MM.1S (cell line): ENCODE data around the gene CLTA.
A peak's percentile ranks its signal among the peaks of the same experiment; 100 is the strongest.

Source experiments
- DNase-seq: peaks from one replicate; pipeline ENCODE4 v3.0.0-alpha.2; 2015
- H2AFZ ChIP-seq: fragments of 300-600 bp; sonication (generic); 2 replicates; pipeline ENCODE4 v1.6.0; 2016; ENCODE audit warnings: antibody characterized with exemption, low read length
- H3F3A ChIP-seq: fragments of 300-600 bp; sonication (generic); 2 replicates; pipeline ENCODE4 v1.6.1; 2016; ENCODE audit warnings: mild to moderate bottlenecking, antibody characterized with exemption, low read length, moderate library complexity, mixed read lengths; ENCODE audit not compliant: insufficient read depth
- H3K27ac ChIP-seq: fragments of 300-600 bp; sonication (generic); 2 replicates; pipeline ENCODE4 v1.5.1; 2016; ENCODE audit warnings: mild to moderate bottlenecking, low read length
- H3K27me3 ChIP-seq: fragments of 300-600 bp; sonication (generic); replicated peaks from 2 replicates; pipeline ENCODE4 v1.6.0; 2016; ENCODE audit warnings: low read length; ENCODE audit not compliant: insufficient read depth
- H3K36me3 ChIP-seq: fragments of 300-600 bp; sonication (generic); replicated peaks from 2 replicates; pipeline ENCODE4 v1.6.1; 2016; ENCODE audit warnings: mild to moderate bottlenecking, low read length, mixed read lengths; ENCODE audit not compliant: insufficient read depth
- H3K4me1 ChIP-seq: fragments of 300-600 bp; sonication (generic); 2 replicates; pipeline ENCODE4 v1.6.1; 2016; ENCODE audit warnings: low read length, mixed read lengths
- H3K4me2 ChIP-seq: fragments of 300-600 bp; sonication (generic); 2 replicates; pipeline ENCODE4 v1.6.0; 2016; ENCODE audit warnings: low read depth, low read length
- H3K4me3 ChIP-seq: fragments of 300-600 bp; sonication (generic); 2 replicates; pipeline ENCODE4 v1.5.1; 2016; ENCODE audit warnings: low read length, mixed read lengths
- H3K79me2 ChIP-seq: fragments of 300-600 bp; sonication (generic); 2 replicates; pipeline ENCODE4 v1.6.1; 2016; ENCODE audit warnings: mixed run types, low read length, mixed read lengths
- H3K9ac ChIP-seq: fragments of 300-600 bp; sonication (generic); 2 replicates; pipeline ENCODE4 v1.6.1; 2016; ENCODE audit warnings: low read length, mixed read lengths
- H3K9me2 ChIP-seq: fragments of 300-600 bp; sonication (generic); replicated peaks from 2 replicates; pipeline ENCODE4 v1.6.1; 2016; ENCODE audit warnings: mild to moderate bottlenecking, low read length, mixed read lengths; ENCODE audit not compliant: insufficient read depth
- H3K9me3 ChIP-seq: fragments of 300-600 bp; sonication (generic); replicated peaks from 2 replicates; pipeline ENCODE4 v1.6.1; 2016; ENCODE audit warnings: mild to moderate bottlenecking, low read length, mixed read lengths; ENCODE audit not compliant: insufficient read depth
- H4K20me1 ChIP-seq: fragments of 300-600 bp; sonication (generic); 2 replicates; pipeline ENCODE4 v1.6.1; 2016; ENCODE audit warnings: mild to moderate bottlenecking, low read length, moderate library complexity, mixed read lengths; ENCODE audit not compliant: insufficient read depth
- CTCF ChIP-seq: fragments of 300-600 bp; sonication (generic); IDR thresholded peaks from 2 replicates; pipeline ENCODE4 v1.5.1; 2016; ENCODE audit warnings: antibody characterized with exemption, low read length, mixed read lengths
- EZH2 ChIP-seq: fragments of 300-600 bp; sonication (generic); optimal IDR thresholded peaks from 2 replicates; pipeline ENCODE3; 2017; ENCODE audit warnings: low read depth, mild to moderate bottlenecking, antibody characterized with exemption, low read length, mixed read lengths
- EZH2phosphoT487 ChIP-seq: fragments of 300-600 bp; sonication (generic); IDR thresholded peaks from 2 replicates; pipeline ENCODE4 v1.6.1; 2018; ENCODE audit warnings: antibody characterized with exemption, low read length

Gene CLTA

GRCh38 chr9:36189976-36190375, 745 bp upstream of the CLTA start:
- H3K27ac ChIP-seq, result peak overlapping the region; percentile 64; the same call in 1 of the 2 replicates
- H3K79me2 ChIP-seq, result peaks cover 43% of the 10 kb centered on the region
- peak; percentile 10 for DNase-seq
- H3K9me2 ChIP-seq, result no peaks in the 10 kb centered on the region
- H2AFZ ChIP-seq, result peak overlapping the region; percentile 95; the same call in 1 of the 2 replicates
- H3K36me3 ChIP-seq, result no peaks in the 10 kb centered on the region
- H3K9me3 ChIP-seq, result no peaks in the 10 kb centered on the region
- no peaks in the 10 kb centered on the region for H3K27me3 ChIP-seq
- no peak for TF ChIP-seq EZH2phosphoT487
- TF ChIP-seq EZH2, result no peak
- TF ChIP-seq CTCF, result no peak
- H4K20me1 ChIP-seq, result peaks cover 31% of the 10 kb centered on the region
- H3K4me1 ChIP-seq, result peaks cover 31% of the 10 kb centered on the region
- H3K4me2 ChIP-seq, result peak overlapping the region; percentile 90
- H3K4me3 ChIP-seq, result peak overlapping the region; percentile 95
- H3K9ac ChIP-seq, result peak overlapping the region; percentile 89
- no peaks in the 10 kb centered on the region for H3F3A ChIP-seq

- peaks cover 32% of the 10 kb centered on the region for H4K20me1 ChIP-seq
- H3F3A ChIP-seq, result no peaks in the 10 kb centered on the region
- H2AFZ ChIP-seq, result peak overlapping the region; percentile 84
- peak overlapping the region; percentile 89 for H3K9ac ChIP-seq
- H3K9me2 ChIP-seq, result no peaks in the 10 kb centered on the region
- peak; percentile 60 for DNase-seq
- no peaks in the 10 kb centered on the region for H3K36me3 ChIP-seq
- H3K4me2 ChIP-seq, result peak overlapping the region; percentile 73
- peak overlapping the region; percentile 64; the same call in 1 of the 2 replicates for H3K27ac ChIP-seq
- no peaks in the 10 kb centered on the region for H3K9me3 ChIP-seq
- peak overlapping the region; percentile 95 for H3K4me3 ChIP-seq
- peaks cover 53% of the 10 kb centered on the region for H3K79me2 ChIP-seq
- H3K27me3 ChIP-seq, result no peaks in the 10 kb centered on the region
- peaks cover 31% of the 10 kb centered on the region for H3K4me1 ChIP-seq
- TF ChIP-seq EZH2phosphoT487 (no peak), CTCF (no peak), EZH2 (no peak)
Observed at GRCh38 chr9:36191290-36191645, 547 bp downstream of the CLTA start.

- Histone ChIP-seq H3K27ac (peak overlapping the region; percentile 64; the same call in 1 of the 2 replicates), H3K27me3 (no peaks in the 10 kb centered on the region), H4K20me1 (peaks cover 32% of the 10 kb centered on the region), H3K4me3 (peak overlapping the region; percentile 95), H3K4me1 (peaks cover 31% of the 10 kb centered on the region), H3K9me3 (no peaks in the 10 kb centered on the region), H3K79me2 (peaks cover 57% of the 10 kb centered on the region), H3K9ac (peak overlapping the region; percentile 89), H2AFZ (no peak overlapping the region; the same call in 1 of the 2 replicates), H3K4me2 (peak overlapping the region; percentile 73), H3F3A (no peaks in the 10 kb centered on the region), H3K9me2 (no peaks in the 10 kb centered on the region), H3K36me3 (0 out of 2 replicates have a peak, but pooled peaks cover 1% of the 10 kb centered on the region)
- TF ChIP-seq EZH2phosphoT487 (no peak), CTCF (no peak), EZH2 (no peak)
- no peak for DNase-seq
Observed at GRCh38 chr9:36191686-36192085, 965 bp downstream of the CLTA start.
